Activated T-cell treated with anti-CD3 and anti-CD28 coated beads, Interleukin-2, amount 50 U/mL, for 24 hours (primary cell): Measurements from ENCODE around the gene NELFCD.
"Not testable (repeated sequence)": the region's sequence is repeated elsewhere in the genome, so short reads cannot be mapped to it uniquely, and the experiment has no call there.

Experiments used
- DNase-seq: peaks from one replicate; pipeline ENCODE4 v3.0.0-alpha.2; 2020
- H3K27ac Mint-ChIP-seq: 2 replicates; pipeline ENCODE4 v1.8.0; 2020; ENCODE audit warnings: mild to moderate bottlenecking, mixed read lengths
- H3K27me3 Mint-ChIP-seq: 2 replicates; pipeline ENCODE4 v1.8.0; 2020; ENCODE audit warnings: mixed read lengths
- H3K36me3 Mint-ChIP-seq: 2 replicates; pipeline ENCODE4 v1.8.0; 2020; ENCODE audit warnings: low read depth, mixed read lengths
- H3K4me1 Mint-ChIP-seq: 2 replicates; pipeline ENCODE4 v1.8.0; 2020; ENCODE audit warnings: low read depth, mixed read lengths
- H3K4me3 Mint-ChIP-seq: 2 replicates; pipeline ENCODE4 v1.8.0; 2020; ENCODE audit warnings: mild to moderate bottlenecking, moderate library complexity, mixed read lengths
- H3K9me3 Mint-ChIP-seq: 2 replicates; pipeline ENCODE4 v1.8.0; 2020; ENCODE audit warnings: mixed read lengths

Gene NELFCD

GRCh38 chr20:59006167-59006863 is 25.3 kb downstream of the NELFCD start:
- peaks cover 37% of the 10 kb centered on the region for H3K4me1 Mint-ChIP-seq
- peaks cover 17% of the 10 kb centered on the region for H3K36me3 Mint-ChIP-seq
- no peaks in the 10 kb centered on the region for H3K9me3 Mint-ChIP-seq
- no peak for DNase-seq
- peak overlapping the region; percentile 85 for H3K27ac Mint-ChIP-seq
- H3K27me3 Mint-ChIP-seq, result no peaks in the 10 kb centered on the region
- peak overlapping the region; percentile 77 for H3K4me3 Mint-ChIP-seq

GRCh38 chr20:59006864-59007664 is 26.0 kb downstream of the NELFCD start, which contains the start of gene CTSZ:
CTSZ (minus strand) TSS chr20:59007254; CDS start chr20:59007128, 126 bp downstream.
- peak; percentile 73 for DNase-seq
- Mint-ChIP-seq H3K9me3 (no peaks in the 10 kb centered on the region), H3K4me1 (peaks cover 42% of the 10 kb centered on the region), H3K27ac (peak within 1 kb of the TSS; percentile 85), H3K4me3 (peak within 1 kb of the TSS; percentile 77), H3K36me3 (peaks cover 12% of the 10 kb centered on the region), H3K27me3 (no peaks in the 10 kb centered on the region)

- Mint-ChIP-seq H3K4me3 (peak overlapping the region; percentile 69), H3K4me1 (peaks cover 42% of the 10 kb centered on the region), H3K27me3 (no peaks in the 10 kb centered on the region), H3K36me3 (peaks cover 8% of the 10 kb centered on the region), H3K9me3 (no peaks in the 10 kb centered on the region), H3K27ac (peak overlapping the region; percentile 81)
- peak; percentile 39 for DNase-seq
Measured at GRCh38 chr20:59007665-59008511, 26.8 kb downstream of the NELFCD start.

GRCh38 chr20:59008715-59009336 is 27.8 kb downstream of the NELFCD start:
- no peaks in the 10 kb centered on the region for H3K9me3 Mint-ChIP-seq
- H3K36me3 Mint-ChIP-seq, result peaks cover 8% of the 10 kb centered on the region
- peaks cover 42% of the 10 kb centered on the region for H3K4me1 Mint-ChIP-seq
- H3K27me3 Mint-ChIP-seq, result no peaks in the 10 kb centered on the region
- DNase-seq, result no peak
- H3K27ac Mint-ChIP-seq, result no peak overlapping the region
- no peak overlapping the region for H3K4me3 Mint-ChIP-seq

GRCh38 chr20:59010321-59010994 is 29.4 kb downstream of the NELFCD start:
- Mint-ChIP-seq H3K27ac (no peak overlapping the region), H3K36me3 (peaks cover 2% of the 10 kb centered on the region), H3K4me1 (peaks cover 37% of the 10 kb centered on the region), H3K27me3 (no peaks in the 10 kb centered on the region), H3K4me3 (no peak overlapping the region), H3K9me3 (no peaks in the 10 kb centered on the region)
- DNase-seq, result peak; percentile 28

GRCh38 chr20:59010995-59011873 is 30.2 kb downstream of the NELFCD start:
- Mint-ChIP-seq H3K36me3 (peaks cover under 1% of the 10 kb centered on the region), H3K9me3 (no peaks in the 10 kb centered on the region), H3K27ac (no peak overlapping the region), H3K4me3 (no peak overlapping the region), H3K27me3 (no peaks in the 10 kb centered on the region), H3K4me1 (peaks cover 32% of the 10 kb centered on the region)
- peak; percentile 23 for DNase-seq

GRCh38 chr20:59011874-59012157 is 30.8 kb downstream of the NELFCD start:
- H3K4me1 Mint-ChIP-seq, result peaks cover 38% of the 10 kb centered on the region
- H3K27me3 Mint-ChIP-seq, H3K4me3 Mint-ChIP-seq, DNase-seq, H3K9me3 Mint-ChIP-seq, H3K27ac Mint-ChIP-seq, H3K36me3 Mint-ChIP-seq: not testable (repeated sequence)

- Mint-ChIP-seq H3K4me3 (no peak overlapping the region), H3K9me3 (no peaks in the 10 kb centered on the region), H3K36me3 (peaks cover 1% of the 10 kb centered on the region), H3K4me1 (peaks cover 45% of the 10 kb centered on the region), H3K27ac (no peak overlapping the region), H3K27me3 (no peaks in the 10 kb centered on the region)
- DNase-seq, result peak; percentile 22
Measured at GRCh38 chr20:59013031-59013951, 32.2 kb downstream of the NELFCD start.

- DNase-seq, result no peak
- H3K27ac Mint-ChIP-seq, result no peak overlapping the region
Measured at GRCh38 chr20:59013959-59014608, 33.0 kb downstream of the NELFCD start.

GRCh38 chr20:59014680-59015389 is 33.8 kb downstream of the NELFCD start:
- DNase-seq, result no peak
- H3K4me3 Mint-ChIP-seq, result no peak overlapping the region
- H3K36me3 Mint-ChIP-seq, result peaks cover 1% of the 10 kb centered on the region
- H3K9me3 Mint-ChIP-seq, result no peaks in the 10 kb centered on the region
- no peaks in the 10 kb centered on the region for H3K27me3 Mint-ChIP-seq
- no peak overlapping the region for H3K27ac Mint-ChIP-seq
- peaks cover 45% of the 10 kb centered on the region for H3K4me1 Mint-ChIP-seq

More at GRCh38 chr20:59013959-59014608, 33.0 kb downstream of the NELFCD start:
- H3K4me3 Mint-ChIP-seq, result no peak overlapping the region
- no peaks in the 10 kb centered on the region for H3K9me3 Mint-ChIP-seq
- peaks cover 45% of the 10 kb centered on the region for H3K4me1 Mint-ChIP-seq
- H3K36me3 Mint-ChIP-seq, result peaks cover 1% of the 10 kb centered on the region
- H3K27me3 Mint-ChIP-seq, result no peaks in the 10 kb centered on the region

- Mint-ChIP-seq H3K27me3 (no peaks in the 10 kb centered on the region), H3K9me3 (no peaks in the 10 kb centered on the region), H3K4me3 (no peak overlapping the region), H3K4me1 (peaks cover 45% of the 10 kb centered on the region), H3K27ac (no peak overlapping the region), H3K36me3 (peaks cover 1% of the 10 kb centered on the region)
- no peak for DNase-seq
Measured at GRCh38 chr20:59015411-59015810, 34.4 kb downstream of the NELFCD start.
